Breast epithelium (tissue), 4 donors: Measurements from ENCODE around the gene PIK3CG. TPM values are rescaled to one million over a fixed set of nuclear protein-coding genes. Genes with fewer than 3 reads are reported as not detected.

Source experiments
- DNase-seq, 2 donors: peaks; one replicate each; pipeline ENCODE4 v3.0.0-alpha.2; 2019; ENCODE audit warnings: low spot score in 2 of 2
- H3K27ac ChIP-seq, 2 donors: fragments of 200-600 bp; sonication (generic) in 1 of 2; one replicate each; pipeline ENCODE4 v1.5.1; 2016 to 2019; ENCODE audit warnings: mild to moderate bottlenecking in 1 of 2
- H3K27me3 ChIP-seq, 2 donors: fragments of 200-600 bp; sonication (generic) in 1 of 2; one replicate each; pipeline versions ENCODE4 v1.5.1 to v1.6.0; 2017 to 2019; ENCODE audit warnings: control low read depth in 1 of 2, mild to moderate bottlenecking in 1 of 2
- H3K36me3 ChIP-seq: fragments of 200-600 bp; one replicate; pipeline ENCODE4 v1.5.1; 2019
- H3K4me1 ChIP-seq, 2 donors: fragments of 200-600 bp; sonication (generic); one replicate each; pipeline ENCODE4 v1.5.1; 2016 to 2019; ENCODE audit warnings: control low read depth in 1 of 2
- H3K4me3 ChIP-seq, 3 donors: fragments of 200-600 bp; sonication (generic); 1 replicate in 2 of 3; 2 replicates in 1 of 3; pipeline ENCODE4 v1.5.1; 2016 to 2019; ENCODE audit warnings: mild to moderate bottlenecking in 3 of 3, moderate library complexity in 2 of 3
- H3K9me3 ChIP-seq, 2 donors: fragments of 200-600 bp; sonication (generic) in 1 of 2; one replicate each; pipeline ENCODE4 v1.5.1; 2016 to 2019; ENCODE audit warnings: control low read depth in 1 of 2
- POLR2A ChIP-seq: fragments of 450-650 bp; IDR thresholded peaks from one replicate; pipeline ENCODE4 v1.6.1; 2016; ENCODE audit warnings: antibody characterized with exemption, mild to moderate bottlenecking, moderate library complexity
- POLR2AphosphoS5 ChIP-seq, 3 donors: sonication (generic); formaldehyde crosslinking; IDR thresholded peaks; one replicate each; pipeline ENCODE4 v1.6.1; 2017; ENCODE audit warnings: antibody characterized with exemption in 3 of 3
- intact Hi-C: fragments of 100-400 bp; cut with DNase I; formaldehyde crosslinking; loops from one replicate; pipeline ENCODE4 v1.15.1; 2023; ENCODE audit warnings: low total_unique reads
- total RNA-seq, 3 donors: library from RNA; depleted of rRNA; stranded (reverse); fragments of >200 nt; gene quantifications; one replicate each; pipeline ENCODE4 v1.1.0, GENCODE V29; 2016
- TF ChIP-seq, protein P1 (sequence below), 3 donors: fragments of 450-650 bp; IDR thresholded peaks; one replicate each; pipeline ENCODE4 v1.5.1; 2016 to 2017; ENCODE audit warnings: antibody characterized with exemption in 3 of 3, mild to moderate bottlenecking in 3 of 3, moderate library complexity in 3 of 3

PIK3CG gene
- total RNA-seq, 3 donors from 2014 or later, result 3.3 to 12.0 (median 5.4) TPM

DNA sequence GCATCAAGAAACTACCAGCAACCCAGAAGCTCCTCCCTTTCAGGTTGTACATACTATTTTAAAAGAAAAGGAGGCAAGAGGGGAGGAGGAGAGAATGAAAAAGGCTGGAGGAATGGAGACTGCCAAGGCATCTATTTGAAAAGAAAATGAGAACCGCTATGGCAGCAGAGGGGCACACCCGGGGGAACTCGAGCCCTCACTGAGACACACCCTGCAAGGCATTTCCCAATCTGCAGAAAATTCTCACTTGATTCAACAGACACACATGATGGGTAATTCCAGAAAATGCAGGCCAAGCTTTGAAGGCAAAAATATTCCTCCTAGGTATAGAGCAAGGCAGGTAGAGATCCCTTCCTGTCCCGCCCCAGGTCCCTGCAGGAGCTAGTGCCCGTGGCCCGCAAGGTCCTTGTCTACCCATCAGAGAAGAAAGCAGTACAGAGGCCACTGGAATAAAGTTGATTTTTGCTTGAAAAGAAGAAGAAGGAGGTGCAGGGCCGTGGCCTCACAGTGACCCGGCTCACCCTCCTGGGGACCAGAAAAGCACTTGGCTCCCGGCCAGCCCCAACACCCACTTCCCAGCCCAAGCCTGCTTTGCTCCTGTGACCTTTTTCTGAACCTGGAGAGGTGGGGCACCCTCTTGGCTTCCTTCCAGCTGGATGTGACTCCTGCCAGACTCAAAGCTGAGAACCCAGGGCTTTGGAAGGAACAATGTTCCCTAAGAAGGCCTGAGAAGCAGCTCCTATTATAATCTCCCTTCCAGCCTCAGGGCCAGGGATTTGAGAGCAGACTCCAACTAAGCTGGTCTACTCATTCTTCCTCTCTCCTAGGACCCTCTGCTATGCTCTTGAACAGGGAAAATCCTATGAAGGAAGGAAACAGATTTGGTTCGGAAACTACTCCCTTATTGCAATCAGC, 6.2 kb upstream of the PIK3CG start:
- TF ChIP-seq POLR2AphosphoS5 (IDR thresholded peaks at IDR 0.05), result no peak
- TF ChIP-seq, protein P1, sequence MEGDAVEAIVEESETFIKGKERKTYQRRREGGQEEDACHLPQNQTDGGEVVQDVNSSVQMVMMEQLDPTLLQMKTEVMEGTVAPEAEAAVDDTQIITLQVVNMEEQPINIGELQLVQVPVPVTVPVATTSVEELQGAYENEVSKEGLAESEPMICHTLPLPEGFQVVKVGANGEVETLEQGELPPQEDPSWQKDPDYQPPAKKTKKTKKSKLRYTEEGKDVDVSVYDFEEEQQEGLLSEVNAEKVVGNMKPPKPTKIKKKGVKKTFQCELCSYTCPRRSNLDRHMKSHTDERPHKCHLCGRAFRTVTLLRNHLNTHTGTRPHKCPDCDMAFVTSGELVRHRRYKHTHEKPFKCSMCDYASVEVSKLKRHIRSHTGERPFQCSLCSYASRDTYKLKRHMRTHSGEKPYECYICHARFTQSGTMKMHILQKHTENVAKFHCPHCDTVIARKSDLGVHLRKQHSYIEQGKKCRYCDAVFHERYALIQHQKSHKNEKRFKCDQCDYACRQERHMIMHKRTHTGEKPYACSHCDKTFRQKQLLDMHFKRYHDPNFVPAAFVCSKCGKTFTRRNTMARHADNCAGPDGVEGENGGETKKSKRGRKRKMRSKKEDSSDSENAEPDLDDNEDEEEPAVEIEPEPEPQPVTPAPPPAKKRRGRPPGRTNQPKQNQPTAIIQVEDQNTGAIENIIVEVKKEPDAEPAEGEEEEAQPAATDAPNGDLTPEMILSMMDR (IDR thresholded peaks at IDR 0.05), result no peak
- TF ChIP-seq POLR2A, result no peak
- no peaks in the 10 kb centered on the region for H3K4me1 ChIP-seq
- H3K27me3 ChIP-seq, result no peaks in the 10 kb centered on the region
- H3K9me3 ChIP-seq, result peaks cover 4 to 11% of the 10 kb centered on the region in 2 donors
- no peak for DNase-seq
- no peak overlapping the region for H3K4me3 ChIP-seq
- intact Hi-C loops, result no loop called here
- H3K27ac ChIP-seq, result peak overlapping the region in 1 of 2 donors; percentile 2
- H3K36me3 ChIP-seq, result no peaks in the 10 kb centered on the region

DNA sequence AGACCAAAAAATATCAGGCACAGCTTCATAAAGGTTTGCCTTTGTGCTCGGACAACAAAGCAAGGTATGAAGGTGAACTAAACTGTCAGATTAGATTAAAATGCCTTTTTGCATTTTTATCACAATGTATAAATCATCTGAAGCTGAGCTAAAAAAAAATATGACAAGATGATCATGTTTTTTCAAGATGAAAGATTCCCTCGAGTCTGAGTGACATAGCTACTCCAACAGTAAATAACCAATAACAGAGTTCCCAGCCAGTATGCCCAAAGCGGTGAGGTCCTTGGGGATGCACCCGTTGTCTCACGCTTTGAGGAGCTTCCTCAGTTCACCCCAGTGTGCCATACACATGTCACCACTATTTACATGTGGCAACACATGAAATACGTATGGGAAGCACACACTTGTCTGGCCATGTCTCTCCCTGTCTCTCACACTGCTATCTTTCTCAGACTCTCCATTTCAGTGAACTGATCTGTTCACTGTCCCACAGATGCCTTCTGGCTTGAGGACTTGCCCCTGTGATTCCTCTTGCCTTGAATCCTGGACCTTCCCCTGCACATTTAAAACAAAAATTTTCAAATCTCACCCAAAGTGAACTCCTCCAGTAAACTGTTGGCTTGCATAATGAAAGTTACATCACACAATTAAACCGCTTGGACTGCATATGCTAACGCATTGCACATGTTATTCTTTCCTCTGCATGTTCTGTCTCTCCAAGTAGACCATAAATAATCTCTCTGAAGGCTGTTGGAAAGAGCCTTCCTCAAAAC, 2.6 kb upstream of the PIK3CG start:
- Histone ChIP-seq H3K4me1 (no peaks in the 10 kb centered on the region), H3K4me3 (no peak overlapping the region), H3K9me3 (peaks cover 4 to 11% of the 10 kb centered on the region in 2 donors), H3K36me3 (no peaks in the 10 kb centered on the region), H3K27ac (peak overlapping the region in 1 of 2 donors; percentile 52), H3K27me3 (no peaks in the 10 kb centered on the region)
- intact Hi-C loops, result no loop called here
- no peak for DNase-seq
- TF ChIP-seq POLR2AphosphoS5 (IDR thresholded peaks at IDR 0.05) (no peak), POLR2A (no peak)
- TF ChIP-seq, protein P1 (IDR thresholded peaks at IDR 0.05), result no peak

DNA sequence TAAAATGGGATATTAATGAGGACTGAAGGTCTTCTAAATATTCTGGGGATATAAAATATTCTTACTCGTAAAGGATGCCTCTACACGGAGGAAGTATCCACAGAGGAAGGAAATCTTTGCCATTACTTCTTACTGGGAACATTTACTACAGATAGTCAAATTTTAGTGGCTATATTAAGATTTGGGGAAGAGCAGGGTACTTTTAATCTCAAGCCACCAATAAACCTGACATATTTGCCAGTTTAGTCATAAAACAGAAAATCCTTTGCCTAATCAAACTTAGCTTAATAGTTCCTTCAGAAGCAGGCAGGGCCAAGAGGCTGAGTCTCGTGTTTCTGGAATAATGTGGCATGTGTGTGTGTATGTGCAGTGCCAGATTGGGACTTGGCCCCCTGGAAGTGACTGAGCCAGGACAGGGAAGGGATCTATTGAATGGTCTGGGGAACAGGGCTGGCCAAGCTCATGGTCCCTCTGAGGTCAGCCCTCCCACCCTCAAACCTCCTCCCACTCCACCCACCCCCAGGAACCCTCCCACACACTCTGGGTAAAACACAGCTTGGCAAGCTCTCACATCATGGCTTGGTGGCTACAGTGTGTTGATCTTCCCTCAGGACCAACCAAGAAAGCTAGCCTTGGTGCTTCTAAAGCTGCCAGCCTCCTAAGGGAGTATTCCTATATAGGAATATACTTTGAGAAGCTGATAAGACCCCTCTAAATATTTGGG, 1.6 kb upstream of the PIK3CG start:
- intact Hi-C loops, result no loop called here
- Histone ChIP-seq H3K4me1 (no peaks in the 10 kb centered on the region), H3K27ac (peak overlapping the region in 1 of 2 donors; percentile 43), H3K4me3 (no peak overlapping the region), H3K36me3 (no peaks in the 10 kb centered on the region), H3K27me3 (no peaks in the 10 kb centered on the region), H3K9me3 (peaks cover 4 to 7% of the 10 kb centered on the region in 2 donors)
- TF ChIP-seq, protein P1 (IDR thresholded peaks at IDR 0.05), result no peak
- no peak for TF ChIP-seq POLR2AphosphoS5 (IDR thresholded peaks at IDR 0.05)
- TF ChIP-seq POLR2A, result no peak
- DNase-seq, result no peak

DNA sequence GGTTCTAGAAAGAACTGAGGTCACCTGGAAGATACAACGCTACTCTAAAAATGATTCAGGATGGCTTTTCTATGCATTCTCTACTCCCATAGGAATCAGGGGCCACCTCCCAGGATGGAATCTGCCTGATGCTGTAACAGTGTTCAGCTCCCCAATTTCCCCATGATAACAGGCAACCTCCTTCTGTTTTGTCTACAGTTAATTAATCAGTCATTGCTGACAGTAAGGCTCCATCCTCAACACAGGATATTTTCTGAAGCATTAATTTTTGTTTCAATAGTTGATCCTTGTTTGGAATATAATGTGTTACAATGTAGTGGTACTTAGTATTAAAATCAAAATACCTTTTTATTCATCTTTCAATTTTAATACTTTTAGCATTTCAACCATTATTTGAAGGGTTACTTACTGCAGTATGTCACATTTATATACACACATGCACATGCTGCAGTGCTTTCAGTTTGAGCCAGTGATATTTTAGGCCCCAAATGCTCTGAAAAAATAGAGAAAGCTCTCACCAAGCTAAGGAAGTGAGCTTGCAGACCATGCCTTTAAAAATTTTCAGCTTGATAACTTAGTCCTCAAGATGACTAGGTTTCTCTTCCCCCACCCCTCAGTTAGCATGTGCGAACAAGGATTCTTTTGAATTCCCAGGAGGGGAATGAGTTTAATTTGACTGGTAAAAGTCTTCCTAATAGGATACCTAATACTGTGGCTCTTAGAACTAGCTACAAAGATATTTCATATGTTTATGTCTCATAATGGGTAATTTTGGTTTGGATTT, 592 bp upstream of the PIK3CG start:
- intact Hi-C loops, result no loop called here
- H3K4me3 ChIP-seq, result peak overlapping the region in 1 of 3 donors; percentile 38
- H3K27ac ChIP-seq, result peak overlapping the region in 1 of 2 donors; percentile 58

More for the DNA sequence above, 592 bp upstream of the PIK3CG start:
- Histone ChIP-seq H3K27me3 (no peaks in the 10 kb centered on the region), H3K36me3 (no peaks in the 10 kb centered on the region), H3K4me1 (no peaks in the 10 kb centered on the region), H3K9me3 (no peaks in the 10 kb centered on the region)
- no peak for DNase-seq
- no peak for TF ChIP-seq POLR2AphosphoS5 (IDR thresholded peaks at IDR 0.05)
- TF ChIP-seq, protein P1 (IDR thresholded peaks at IDR 0.05), result no peak
